NCI-H2081 (cell line): ENCODE results near the gene RBM5.
"Not testable (repeated sequence)": the region's sequence is repeated elsewhere in the genome, so short reads cannot be mapped to it uniquely, and the experiment has no call there.

ENCODE experiments used
- DNase-seq, 2 experiments: peaks; one replicate each; lab custom pipeline; 2025; lab: John Stamatoyannopoulos, UW

Gene RBM5

GRCh38 chr3:50088725-50089608 is at the start of gene RBM5:
Gene RBM5 (plus strand): TSS chr3:50088919. CDS start chr3:50090435, 1,516 bp downstream.
- peak; percentile 78 to 90 for DNase-seq

DNA sequence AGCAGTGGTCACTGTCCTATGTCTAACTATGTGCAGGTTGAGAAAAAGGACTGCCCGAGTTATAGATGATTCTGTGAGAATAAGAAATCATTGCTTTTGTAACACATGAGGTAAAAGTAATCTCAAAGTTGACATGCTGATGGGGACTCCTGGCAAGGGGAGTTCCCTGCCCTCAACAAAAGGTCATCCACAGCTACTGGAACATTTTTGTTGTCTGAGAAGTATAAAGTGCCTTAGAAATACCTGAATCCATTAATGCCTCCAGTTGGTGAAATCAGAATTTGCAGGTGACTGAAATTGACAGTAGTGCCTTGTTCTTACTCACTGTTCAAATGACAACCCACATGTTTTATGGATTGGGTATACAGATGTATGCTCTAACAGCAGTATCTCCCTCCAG is 43.7 kb upstream of the RBM5 start:
- DNase-seq, result no peak

GRCh38 chr3:50047426-50047825 is 41.3 kb upstream of the RBM5 start:
- DNase-seq, result no peak

DNA sequence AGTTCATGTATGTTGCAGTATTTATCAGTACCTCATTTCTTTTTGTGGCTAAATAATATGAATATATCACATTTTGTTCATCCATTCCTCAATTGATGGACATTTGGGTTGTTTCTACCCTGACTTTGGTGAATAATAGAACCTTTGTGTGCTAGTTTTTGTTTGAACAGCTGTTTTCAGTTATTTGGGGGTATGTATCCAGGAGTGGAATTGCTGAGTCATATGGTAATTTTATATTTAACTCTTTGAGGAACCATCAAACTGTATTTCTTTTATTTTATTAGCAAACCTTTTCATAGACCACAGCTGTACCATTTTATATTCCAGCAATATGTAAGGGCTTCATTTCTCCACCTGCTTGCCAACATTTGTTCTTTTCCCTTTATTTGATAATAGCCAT is 38.4 kb upstream of the RBM5 start:
- DNase-seq, result peak in 1 of 2 experiments; percentile 3

DNA sequence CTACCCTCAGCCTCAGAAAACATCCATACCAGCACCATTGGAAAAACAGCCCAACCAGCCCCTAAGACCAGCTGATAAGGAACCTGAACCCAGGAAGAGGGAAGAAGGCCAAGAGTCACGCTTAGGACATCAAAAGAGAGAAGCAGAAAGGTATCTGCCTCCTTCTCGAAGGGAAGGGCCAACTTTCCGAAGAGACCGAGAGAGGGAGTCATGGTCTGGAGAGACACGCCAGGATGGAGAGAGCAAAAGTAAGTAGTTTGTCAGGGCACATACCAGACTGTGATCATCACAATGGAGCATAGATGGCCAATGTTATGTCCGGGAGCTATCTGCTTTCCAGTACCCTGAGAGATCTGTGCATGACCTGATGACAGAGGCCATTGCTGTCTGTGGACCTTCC is 31.0 kb upstream of the RBM5 start:
- DNase-seq, result no peak

DNA sequence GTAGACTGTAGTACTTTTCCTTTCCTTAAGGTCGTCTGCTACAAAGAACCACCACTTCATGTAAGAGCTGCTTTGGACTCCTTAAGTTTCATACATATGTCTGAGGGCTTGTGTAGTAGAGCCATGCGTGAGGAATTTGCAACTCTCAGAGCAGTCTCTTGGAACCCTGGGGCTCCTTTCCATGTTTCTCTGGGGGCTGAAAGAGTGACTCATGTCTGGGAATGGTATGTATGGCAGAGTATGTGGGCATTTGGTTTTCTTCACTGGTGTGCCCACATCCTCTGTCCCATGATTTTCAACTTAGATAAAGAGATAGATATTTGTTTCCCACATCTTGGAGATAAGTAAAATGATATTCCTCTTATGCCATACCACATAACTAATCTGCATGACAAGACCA is 20.6 kb upstream of the RBM5 start:
- DNase-seq, result no peak

DNA sequence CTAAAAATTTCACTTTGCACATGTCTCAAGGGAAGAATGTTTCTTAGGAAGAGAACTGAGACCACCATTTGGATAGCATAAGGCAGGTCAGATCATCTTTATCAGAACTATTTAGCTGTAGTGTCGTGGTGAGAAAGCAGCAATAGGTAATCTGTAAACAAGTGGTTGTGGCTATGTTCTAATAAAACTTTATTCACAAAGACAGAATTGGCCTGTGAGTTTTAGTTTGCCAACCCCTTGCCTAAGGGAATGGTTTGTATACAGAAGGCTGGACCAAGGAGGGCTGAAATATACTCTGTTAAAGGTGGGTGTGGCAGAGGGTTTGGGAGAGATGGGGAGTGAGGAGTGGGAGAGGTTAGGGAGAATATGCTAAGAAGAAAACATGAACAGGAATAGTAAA is 10.6 kb upstream of the RBM5 start:
- no peak for DNase-seq

- no peak for DNase-seq
Observed at GRCh38 chr3:50078622-50079021, 10.1 kb upstream of the RBM5 start.

GRCh38 chr3:50084951-50085350 is 3.8 kb upstream of the RBM5 start:
- DNase-seq, result not testable (repeated sequence)

- DNase-seq, result no peak
Observed at GRCh38 chr3:50089609-50089945, 858 bp downstream of the RBM5 start.

GRCh38 chr3:50090984-50091383 is 2.3 kb downstream of the RBM5 start:
- no peak for DNase-seq

DNA sequence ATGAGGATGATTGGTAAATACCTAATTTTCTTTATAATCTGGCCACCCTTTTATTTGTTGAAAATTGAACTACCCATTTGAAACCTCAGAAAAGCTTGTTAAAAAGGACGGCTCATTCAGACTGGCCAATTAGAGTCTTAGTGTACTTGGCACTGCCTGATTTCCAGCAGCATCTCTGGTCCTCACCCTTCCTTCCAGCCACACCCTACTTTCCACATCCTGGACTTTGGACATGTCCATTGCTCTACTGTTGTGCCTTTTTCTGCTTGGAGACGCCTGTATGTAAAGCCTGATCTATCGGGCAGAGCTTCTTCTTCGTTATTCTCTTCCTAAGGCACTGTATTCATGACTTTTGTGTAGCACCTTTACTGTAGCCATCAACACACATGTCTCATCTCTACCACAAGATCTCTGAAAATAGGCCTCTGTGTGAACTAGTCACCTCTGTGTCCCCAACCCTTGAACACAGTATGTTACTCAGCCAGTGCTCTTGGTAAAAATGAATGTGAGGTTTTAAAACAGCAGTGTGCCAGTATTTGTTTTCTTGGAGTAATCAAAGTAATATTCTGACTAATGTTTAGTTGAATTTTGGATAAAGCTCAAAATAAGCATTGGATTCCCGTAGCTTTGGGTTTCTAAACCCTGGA is 6.8 kb downstream of the RBM5 start:
- no peak for DNase-seq

DNA sequence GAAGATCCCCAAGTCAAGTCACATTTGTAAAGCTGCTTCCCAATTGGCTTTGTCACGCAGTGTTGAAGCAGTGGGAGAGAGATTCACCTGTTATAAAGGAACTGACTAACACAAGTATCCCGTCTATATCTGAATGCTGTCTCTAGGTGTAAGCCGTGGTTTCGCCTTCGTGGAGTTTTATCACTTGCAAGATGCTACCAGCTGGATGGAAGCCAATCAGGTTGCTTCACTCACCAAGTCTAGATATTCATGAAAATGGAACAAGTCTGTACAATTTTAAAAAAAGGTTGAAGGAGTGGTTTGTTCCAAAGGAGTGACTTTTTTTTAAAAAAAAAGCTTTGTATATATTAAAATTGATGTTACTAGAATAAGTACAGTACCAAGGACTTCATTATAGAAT is 11.7 kb downstream of the RBM5 start:
- DNase-seq, result no peak

DNA sequence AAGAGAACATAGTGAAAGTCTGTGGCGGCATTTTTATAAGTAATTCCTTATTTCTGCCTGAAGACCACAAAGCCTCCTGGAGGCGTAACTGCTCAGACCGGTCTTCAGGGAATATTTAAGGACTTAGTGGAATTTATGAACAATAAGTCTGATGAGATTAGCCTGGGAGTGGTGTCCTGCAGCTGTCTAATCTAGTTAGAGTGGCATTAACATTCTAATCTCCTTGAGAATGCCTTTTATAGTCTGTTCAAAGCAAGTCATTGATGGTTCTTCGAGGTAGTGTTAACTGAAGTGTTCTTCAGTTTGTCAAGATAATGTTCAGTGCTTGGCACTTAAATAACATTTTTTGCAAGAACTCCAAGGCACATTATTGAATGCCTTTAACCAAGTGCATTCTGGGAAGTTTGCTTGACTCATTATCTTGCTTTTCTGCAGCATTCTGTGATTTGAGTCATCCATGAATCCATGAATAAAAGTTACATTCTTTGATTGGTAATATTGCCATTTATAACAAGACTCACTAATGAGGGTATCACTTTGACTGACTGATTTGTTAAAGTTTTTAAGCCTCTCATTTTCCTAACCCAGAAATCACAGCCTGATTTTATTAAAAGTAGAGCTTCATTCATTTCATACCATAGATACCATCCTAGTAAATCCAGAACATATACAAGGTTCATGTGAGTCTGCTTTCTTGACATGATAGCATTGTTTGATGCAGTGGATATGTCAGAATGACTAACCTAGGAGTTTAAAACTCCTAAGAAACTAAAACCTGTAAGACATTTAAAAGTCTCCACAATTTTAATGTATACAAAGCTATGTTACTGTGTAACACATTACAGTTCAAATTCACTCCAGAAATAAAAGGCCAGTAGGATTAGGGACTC is 12.5 kb downstream of the RBM5 start:
- no peak for DNase-seq

DNA sequence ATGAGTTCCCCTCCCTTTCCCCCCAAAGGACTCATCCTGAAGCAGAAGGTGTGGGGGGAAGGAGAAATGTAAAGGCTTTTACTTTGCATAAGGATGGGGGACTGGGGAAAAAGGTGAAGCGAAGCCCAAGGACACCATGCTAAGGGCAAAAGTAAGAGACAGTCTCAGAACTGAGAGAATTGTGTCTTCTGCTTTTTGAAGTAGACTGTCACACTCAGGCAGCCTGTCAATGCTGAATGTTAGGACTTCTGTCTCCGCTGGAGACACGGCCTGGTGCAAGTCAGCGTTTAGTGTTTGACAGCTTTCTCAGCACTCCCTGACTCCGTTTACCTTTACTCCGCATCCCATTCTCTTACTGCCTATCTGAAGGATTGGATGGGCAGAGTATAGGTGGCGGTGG is 13.8 kb downstream of the RBM5 start:
- no peak for DNase-seq

DNA sequence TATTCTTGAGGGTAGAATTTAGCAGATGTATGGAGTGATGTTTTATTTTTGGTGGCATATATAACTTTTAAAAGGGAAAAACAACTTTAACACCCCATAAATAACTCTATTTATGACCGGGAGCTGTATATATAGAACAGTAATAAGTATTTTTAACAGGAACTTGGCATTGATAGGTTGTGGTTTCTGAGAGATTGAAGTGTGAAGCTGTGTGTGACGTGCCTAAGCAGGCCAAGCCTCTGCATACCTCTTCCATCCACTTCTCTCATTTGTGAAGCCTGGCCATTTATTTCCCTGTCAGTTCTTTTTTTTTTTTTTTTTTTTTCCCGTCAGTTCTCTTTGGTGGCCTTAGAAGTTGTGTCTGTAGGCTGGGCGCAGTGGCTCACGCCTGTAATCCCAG is 23.0 kb downstream of the RBM5 start:
- no peak for DNase-seq

GRCh38 chr3:50112462-50112861 is 23.7 kb downstream of the RBM5 start:
- peak in 1 of 2 experiments; percentile 12 for DNase-seq

GRCh38 chr3:50117120-50117519 is 28.4 kb downstream of the RBM5 start:
- DNase-seq, result no peak

DNA sequence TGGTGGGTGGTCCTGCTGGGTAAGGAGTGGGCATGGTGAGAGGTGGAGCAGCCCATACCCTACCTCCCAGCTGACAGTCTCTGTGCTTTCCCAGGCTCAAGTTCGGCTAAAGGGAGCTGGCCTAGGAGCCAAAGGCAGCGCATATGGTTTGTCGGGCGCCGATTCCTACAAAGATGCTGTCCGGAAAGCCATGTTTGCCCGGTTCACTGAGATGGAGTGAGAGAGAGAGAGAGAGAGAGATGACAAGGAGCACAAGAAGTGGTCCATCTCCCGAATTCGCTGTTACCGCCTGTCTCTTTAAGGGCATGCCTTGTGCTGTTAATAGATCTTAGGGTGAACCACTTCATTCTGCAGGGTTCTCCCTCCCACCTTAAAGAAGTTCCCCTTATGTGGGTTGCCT is 29.5 kb downstream of the RBM5 start:
- no peak for DNase-seq

- no peak for DNase-seq
Observed at GRCh38 chr3:50119786-50120185, 31.1 kb downstream of the RBM5 start.

DNA sequence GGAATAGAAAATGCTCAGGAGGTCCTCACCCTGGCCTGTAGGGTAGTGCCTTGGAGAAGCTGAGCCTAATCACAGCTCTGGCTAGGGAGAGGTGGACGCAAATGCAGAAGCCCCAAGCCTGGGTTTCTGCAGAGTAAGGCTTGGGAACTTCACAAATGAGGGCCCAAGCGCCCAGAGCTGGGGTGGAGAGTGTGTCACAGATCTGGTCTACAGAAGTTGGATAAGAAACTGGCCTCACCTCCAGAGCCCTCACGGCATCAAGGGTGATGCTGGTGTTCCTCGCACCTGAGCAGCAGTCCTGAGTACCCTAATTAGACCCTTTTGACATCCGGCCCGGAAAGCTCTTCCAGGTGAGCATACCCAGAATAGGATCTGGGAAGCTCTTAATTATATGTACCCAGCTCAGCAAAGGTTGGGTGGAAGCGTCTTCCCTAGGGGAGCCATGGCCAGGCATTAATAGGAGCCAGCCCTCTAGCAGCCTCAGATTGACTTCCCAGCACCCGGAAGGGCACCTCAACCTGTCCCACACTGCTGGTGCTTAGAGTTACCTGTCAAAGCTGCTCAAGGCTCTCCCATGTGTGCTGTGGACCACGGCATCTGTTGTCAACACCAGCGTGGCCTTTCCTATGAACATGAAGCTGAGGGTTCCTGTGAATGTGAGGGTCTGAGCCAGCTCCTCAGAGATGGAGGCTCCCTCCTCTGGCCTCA is 31.8 kb downstream of the RBM5 start:
- no peak for DNase-seq
